Small intestine (tissue), 7 donors: ENCODE results near the gene ATP8A2. TPM values are rescaled to one million over a fixed set of nuclear protein-coding genes. Genes with fewer than 3 reads are reported as not detected.
"Not testable (repeated sequence)": the region's sequence is repeated elsewhere in the genome, so short reads cannot be mapped to it uniquely, and the experiment has no call there.

ENCODE experiments used
- DNase-seq, 2 donors: peaks; one replicate each; pipeline versions ENCODE4 v3.0.0 to v3.0.0-alpha.2; 2013
- FAIRE-seq: peaks from 2 replicates; lab custom pipeline; 2012; peaks lifted over from hg19 to GRCh38; lab: Jason Lieb, UNC
- H3K27ac ChIP-seq, 3 donors: one replicate each; pipeline ENCODE4 v1.5.1; 2013; ENCODE audit warnings: low read length in 2 of 3, mild to moderate bottlenecking in 2 of 3, control low read depth in 1 of 3, inconsistent platforms in 1 of 3, low read depth in 1 of 3, moderate library complexity in 1 of 3
- H3K27me3 ChIP-seq, 3 donors: one replicate each; pipeline ENCODE4 v1.6.1; 2013; ENCODE audit warnings: low read length in 3 of 3, inconsistent platforms in 1 of 3; ENCODE audit not compliant: control insufficient read depth in 3 of 3, insufficient read depth in 3 of 3
- H3K36me3 ChIP-seq, 3 donors: one replicate each; pipeline ENCODE4 v1.6.1; 2013; ENCODE audit warnings: low read length in 3 of 3, inconsistent platforms in 1 of 3, low read depth in 1 of 3, mild to moderate bottlenecking in 1 of 3, moderate library complexity in 1 of 3; ENCODE audit not compliant: control insufficient read depth in 3 of 3, insufficient read depth in 2 of 3
- H3K4me1 ChIP-seq, 3 donors: one replicate each; pipeline ENCODE4 v1.6.1; 2013; ENCODE audit warnings: low read length in 2 of 3, inconsistent platforms in 1 of 3, low read depth in 1 of 3, mild to moderate bottlenecking in 1 of 3, moderate library complexity in 1 of 3; ENCODE audit not compliant: control insufficient read depth in 3 of 3, insufficient read depth in 2 of 3
- H3K4me3 ChIP-seq, 3 donors: one replicate each; pipeline ENCODE4 v1.5.1; 2013; ENCODE audit warnings: low read length in 3 of 3, control low read depth in 1 of 3, inconsistent platforms in 1 of 3, low read depth in 1 of 3, mild to moderate bottlenecking in 1 of 3, moderate library complexity in 1 of 3
- H3K9me3 ChIP-seq, 2 donors: one replicate each; pipeline ENCODE4 v1.6.1; 2013; ENCODE audit warnings: low read depth in 1 of 2, low read length in 1 of 2; ENCODE audit not compliant: control insufficient read depth in 2 of 2, insufficient read depth in 1 of 2
- WGBS, 3 donors: extraction: QIAGEN DNeasy Blood & Tissue Kit; methylation state at CpG; one replicate each; pipeline ENCODE4 v1.1.7; 2013; 5-methylcytosine and 5-hydroxymethylcytosine counted together
- polyA plus RNA-seq, 4 donors: library from polyadenylated mRNA; stranded (reverse) in 3 of 4; unstranded in 1 of 4; fragments of 200-250 nt in 3 of 4; fragments of 120-200 nt in 1 of 4; gene quantifications; one replicate each; pipeline versions ENCODE4 v1.2.1 to v1.2.3, GENCODE V29; 2013
- donor health status: healthy with polysubstance abuse.
- donor health status: control.
- donor health status: control.
- donor health status: Bipolar disorder and iron deficiency.
- donor health status: healthy.

ATP8A2 gene
- polyA plus RNA-seq, 4 donors = 0.72 to 0.79 TPM; not detected in 2

DNA sequence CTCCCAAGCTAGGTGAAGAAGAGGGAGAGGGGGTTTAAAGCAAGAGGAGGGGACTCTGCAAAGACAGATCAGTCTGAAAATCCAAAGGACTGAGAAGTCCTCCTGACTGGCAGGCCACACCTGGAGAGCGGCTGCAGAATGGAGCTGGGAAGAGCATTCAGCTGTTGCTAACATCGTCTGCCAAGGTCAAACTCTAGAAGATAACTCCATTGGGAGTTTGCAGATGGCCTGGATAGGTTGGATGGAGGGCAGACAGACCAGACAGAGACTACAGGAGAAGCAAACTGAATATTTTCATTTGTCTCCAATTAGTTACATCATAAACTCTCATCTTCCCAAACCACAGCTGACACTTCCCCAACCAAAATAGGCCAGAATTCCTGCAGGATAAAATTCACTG, 699.9 kb downstream of the ATP8A2 start:
- Histone ChIP-seq H3K9me3 (no peaks in the 10 kb centered on the region), H3K4me3 (no peak overlapping the region), H3K4me1 (no peaks in the 10 kb centered on the region), H3K36me3 (no peaks in the 10 kb centered on the region), H3K27ac (no peak overlapping the region), H3K27me3 (no peaks in the 10 kb centered on the region)
- DNase-seq (no peak), FAIRE-seq (no peak)
- WGBS, 3 donors = 52 to 75% (median 63%) methylated on average over 2 of the region's 2 CpGs

GRCh38 chr13:26072335-26072734, 700.6 kb downstream of the ATP8A2 start:
- H3K36me3 ChIP-seq, H3K4me1 ChIP-seq, H3K9me3 ChIP-seq, H3K27me3 ChIP-seq, H3K27ac ChIP-seq, H3K4me3 ChIP-seq, DNase-seq: not testable (repeated sequence)
- WGBS, 3 donors = 7 to 17% (median 9%) methylated on average over 4 to 5 of the region's 7 CpGs
- FAIRE-seq = peak; percentile 41

DNA sequence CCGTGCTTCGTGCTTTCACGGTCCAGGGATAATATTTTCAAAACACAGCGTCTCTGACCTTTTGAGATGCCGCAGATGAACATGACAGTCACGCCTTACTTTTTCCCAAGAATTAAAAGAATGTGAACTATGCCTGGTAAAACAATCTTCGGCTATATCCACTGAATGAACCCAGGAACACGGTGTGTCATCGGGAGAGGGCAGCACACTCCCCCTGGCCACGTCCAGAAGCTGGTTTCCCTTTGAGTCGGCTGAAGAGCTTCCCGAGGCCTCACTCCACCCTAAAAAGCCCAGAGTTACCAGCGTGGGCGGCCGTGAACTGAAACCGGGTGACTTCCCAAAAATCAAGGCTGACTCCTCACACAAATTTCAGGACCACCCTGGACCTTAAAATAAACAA, 702.9 kb downstream of the ATP8A2 start:
- H3K4me3 ChIP-seq = no peak overlapping the region
- WGBS, 3 donors = 30 to 48% (median 43%) methylated on average over 16 of the region's 16 CpGs
- no peak for FAIRE-seq

More for the DNA sequence above, 702.9 kb downstream of the ATP8A2 start:
- no peak overlapping the region for H3K27ac ChIP-seq
- H3K9me3 ChIP-seq = no peaks in the 10 kb centered on the region
- H3K4me1 ChIP-seq = no peaks in the 10 kb centered on the region
- DNase-seq = no peak
- H3K36me3 ChIP-seq = no peaks in the 10 kb centered on the region
- no peaks in the 10 kb centered on the region for H3K27me3 ChIP-seq

Other genes starting within 250 kb of the ATP8A2 start
- gene AMER2, start 199.7 kb upstream of the ATP8A2 start, polyA plus RNA-seq = under 1 TPM in 2 of 4 donors, not detected in 2; 0.03 to 0.15 TPM
- 10 to 100 TPM in 1 of 4 donors, 1 to 10 TPM in 3; 5.6 to 10.7 (median 8.4) TPM for gene MTMR6, start 84.5 kb upstream of the ATP8A2 start, polyA plus RNA-seq
- gene NUP58, start 70.3 kb upstream of the ATP8A2 start, polyA plus RNA-seq = 10 to 100 TPM in 3 of 4 donors, 1 to 10 TPM in 1; 10.0 to 30.7 (median 12.2) TPM